IPS-NIHi7 (cell line): ENCODE data around the gene IGLL5.

Source experiments
- DNase-seq: peaks from one replicate; pipeline ENCODE4 v3.0.0; 2012; ENCODE audit warnings: mixed read lengths; ENCODE audit errors: extremely low spot score

Gene IGLL5

GRCh38 chr22:22887621-22888503 is at the start of gene IGLL5:
Gene IGLL5, plus strand, starts transcription at chr22:22887816. Its CDS starts 238 bp downstream, at chr22:22888054.
- no peak for DNase-seq

GRCh38 chr22:22838148-22838786 is 49.3 kb upstream of the IGLL5 start:
- DNase-seq: no peak

- DNase-seq: no peak
Observed at GRCh38 chr22:22839570-22840314, 47.9 kb upstream of the IGLL5 start.

- no peak for DNase-seq
Observed at GRCh38 chr22:22840780-22841179, 46.8 kb upstream of the IGLL5 start.

GRCh38 chr22:22841598-22841997 is 46.0 kb upstream of the IGLL5 start:
- DNase-seq: no peak

GRCh38 chr22:22842085-22842484 is 45.5 kb upstream of the IGLL5 start:
- DNase-seq: no peak

GRCh38 chr22:22843848-22844247 is 43.8 kb upstream of the IGLL5 start:
- no peak for DNase-seq

GRCh38 chr22:22847241-22847640 is 40.4 kb upstream of the IGLL5 start:
- no peak for DNase-seq

- peak; percentile 79 for DNase-seq
Observed at GRCh38 chr22:22848364-22848866, 39.2 kb upstream of the IGLL5 start.

GRCh38 chr22:22849640-22850610 is 37.7 kb upstream of the IGLL5 start:
- no peak for DNase-seq

GRCh38 chr22:22851969-22852368 is 35.6 kb upstream of the IGLL5 start:
- no peak for DNase-seq

GRCh38 chr22:22853713-22854112 is 33.9 kb upstream of the IGLL5 start:
- no peak for DNase-seq

GRCh38 chr22:22854466-22854865 is 33.1 kb upstream of the IGLL5 start:
- no peak for DNase-seq

- DNase-seq: no peak
Observed at GRCh38 chr22:22855085-22855484, 32.5 kb upstream of the IGLL5 start.

GRCh38 chr22:22855617-22856308 is 31.9 kb upstream of the IGLL5 start:
- DNase-seq: peak; percentile 72

- no peak for DNase-seq
Observed at GRCh38 chr22:22856364-22856763, 31.3 kb upstream of the IGLL5 start.

GRCh38 chr22:22856885-22857606 is 30.6 kb upstream of the IGLL5 start:
- peak; percentile 1 for DNase-seq

- peak; percentile 1 for DNase-seq
Observed at GRCh38 chr22:22857607-22858558, 29.7 kb upstream of the IGLL5 start.

- DNase-seq: peak; percentile 4
Observed at GRCh38 chr22:22858559-22858937, 29.1 kb upstream of the IGLL5 start.
